WERI-Rb-1 (cell line): Measurements from ENCODE around the gene ESRRA.
"Not testable (repeated sequence)": the region's sequence is repeated elsewhere in the genome, so short reads cannot be mapped to it uniquely, and the experiment has no call there.

ENCODE experiments used
- DNase-seq: peaks from one replicate; pipeline ENCODE4 v3.0.0-alpha.2; 2020
- H3K27ac ChIP-seq: fragments of 250-450 bp; sonication (Bioruptor Pico); 2 replicates; pipeline ENCODE4 v1.5.1; 2020; ENCODE audit warnings: mild to moderate bottlenecking, moderate library complexity
- H3K27me3 ChIP-seq: fragments of 250-450 bp; sonication (Bioruptor Pico); 2 replicates; pipeline ENCODE4 v1.5.1; 2021; ENCODE audit warnings: mild to moderate bottlenecking, low read depth, moderate library complexity; ENCODE audit not compliant: insufficient read depth, severe bottlenecking
- H3K36me3 ChIP-seq: fragments of 250-450 bp; sonication (Bioruptor Pico); 2 replicates; pipeline ENCODE4 v1.5.1; 2020; ENCODE audit warnings: mild to moderate bottlenecking, moderate library complexity
- H3K4me3 ChIP-seq: 2 replicates; pipeline ENCODE4 v1.5.1; 2011; ENCODE audit warnings: low read depth, mild to moderate bottlenecking, control low read depth, low read length
- H3K9me3 ChIP-seq: fragments of 250-450 bp; sonication (Bioruptor Pico); 2 replicates; pipeline ENCODE4 v1.5.1; 2021; ENCODE audit warnings: mild to moderate bottlenecking, moderate library complexity; ENCODE audit not compliant: severe bottlenecking
- TF ChIP-seq, protein P1 (sequence below): IDR thresholded peaks from 2 replicates; pipeline ENCODE4 v1.5.1; 2011; ENCODE audit warnings: low read depth, mild to moderate bottlenecking, control low read depth, inconsistent platforms, low read length

ESRRA gene

GRCh38 chr11:64323373-64323772 lies 18.0 kb downstream of the ESRRA start:
- Histone ChIP-seq H3K27ac (peak overlapping the region; percentile 36), H3K4me3 (no peak overlapping the region), H3K27me3 (no peaks in the 10 kb centered on the region), H3K9me3 (no peaks in the 10 kb centered on the region), H3K36me3 (no peaks in the 10 kb centered on the region)
- DNase-seq, result no peak
- TF ChIP-seq, protein P1, sequence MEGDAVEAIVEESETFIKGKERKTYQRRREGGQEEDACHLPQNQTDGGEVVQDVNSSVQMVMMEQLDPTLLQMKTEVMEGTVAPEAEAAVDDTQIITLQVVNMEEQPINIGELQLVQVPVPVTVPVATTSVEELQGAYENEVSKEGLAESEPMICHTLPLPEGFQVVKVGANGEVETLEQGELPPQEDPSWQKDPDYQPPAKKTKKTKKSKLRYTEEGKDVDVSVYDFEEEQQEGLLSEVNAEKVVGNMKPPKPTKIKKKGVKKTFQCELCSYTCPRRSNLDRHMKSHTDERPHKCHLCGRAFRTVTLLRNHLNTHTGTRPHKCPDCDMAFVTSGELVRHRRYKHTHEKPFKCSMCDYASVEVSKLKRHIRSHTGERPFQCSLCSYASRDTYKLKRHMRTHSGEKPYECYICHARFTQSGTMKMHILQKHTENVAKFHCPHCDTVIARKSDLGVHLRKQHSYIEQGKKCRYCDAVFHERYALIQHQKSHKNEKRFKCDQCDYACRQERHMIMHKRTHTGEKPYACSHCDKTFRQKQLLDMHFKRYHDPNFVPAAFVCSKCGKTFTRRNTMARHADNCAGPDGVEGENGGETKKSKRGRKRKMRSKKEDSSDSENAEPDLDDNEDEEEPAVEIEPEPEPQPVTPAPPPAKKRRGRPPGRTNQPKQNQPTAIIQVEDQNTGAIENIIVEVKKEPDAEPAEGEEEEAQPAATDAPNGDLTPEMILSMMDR, result no peak

DNA sequence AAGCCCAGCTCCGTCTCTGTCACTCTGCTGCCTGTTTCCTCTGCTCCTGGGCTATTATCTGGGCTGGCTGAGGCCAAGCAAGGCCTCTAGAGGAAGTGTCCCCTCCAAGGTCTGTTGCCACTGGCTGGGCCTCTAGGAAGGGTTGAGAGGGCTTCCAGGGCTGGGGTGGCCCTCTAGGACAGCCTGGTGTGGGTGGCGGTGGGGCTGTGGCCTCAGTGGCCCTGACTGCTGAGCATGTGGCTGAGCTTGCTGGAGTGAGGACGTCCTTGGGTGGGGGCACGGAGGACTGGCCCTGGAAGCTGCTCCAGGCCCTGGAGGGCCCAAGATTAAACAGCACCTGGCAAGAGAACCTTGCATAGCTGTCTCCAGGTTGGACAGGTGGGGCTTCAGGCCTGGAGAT lies 18.7 kb downstream of the ESRRA start:
- H3K4me3 ChIP-seq, H3K36me3 ChIP-seq, H3K27me3 ChIP-seq, DNase-seq, H3K9me3 ChIP-seq: not testable (repeated sequence)
- peak overlapping the region; percentile 36 for H3K27ac ChIP-seq

DNA sequence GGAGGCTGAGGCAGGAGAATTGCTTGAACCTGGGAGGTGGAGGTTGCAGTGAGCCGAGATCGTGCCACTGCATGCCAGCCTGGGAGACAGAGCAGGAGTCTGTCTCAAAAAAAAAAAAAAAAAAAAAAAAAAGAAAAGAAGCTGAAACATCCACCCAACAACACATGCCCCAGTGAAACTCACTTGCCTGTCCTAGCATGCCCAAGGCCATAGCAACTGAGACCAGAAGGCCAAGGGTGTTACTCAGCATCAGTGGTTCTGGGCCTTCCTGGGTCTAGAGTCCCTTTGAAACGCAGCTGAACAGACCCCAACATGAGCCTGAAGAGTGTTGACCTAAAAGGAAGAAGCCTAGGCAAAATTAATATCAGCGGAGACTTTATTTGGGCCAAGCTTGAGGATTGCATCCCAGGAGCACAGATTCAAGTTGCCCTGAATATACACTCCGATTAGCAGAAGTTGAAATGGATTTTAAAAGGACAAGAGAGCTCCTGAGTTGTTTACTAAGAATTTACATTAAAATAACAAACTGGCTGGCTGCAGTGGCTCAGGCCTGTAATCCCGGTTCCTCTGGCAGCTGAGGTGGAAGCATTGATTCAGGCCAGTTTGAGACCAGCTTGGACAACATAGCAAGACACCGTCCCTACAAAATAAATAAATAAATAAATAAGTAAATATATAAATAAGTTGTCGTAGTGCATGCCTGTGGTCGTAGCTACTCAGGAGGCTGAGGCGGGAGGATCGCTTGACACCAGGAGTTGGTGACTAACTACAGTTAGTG lies 19.6 kb downstream of the ESRRA start:
- Histone ChIP-seq H3K4me3 (no peak overlapping the region), H3K27me3 (no peaks in the 10 kb centered on the region), H3K9me3 (no peaks in the 10 kb centered on the region), H3K36me3 (no peaks in the 10 kb centered on the region), H3K27ac (no peak overlapping the region)
- TF ChIP-seq, protein P1, result no peak
- DNase-seq, result no peak

DNA sequence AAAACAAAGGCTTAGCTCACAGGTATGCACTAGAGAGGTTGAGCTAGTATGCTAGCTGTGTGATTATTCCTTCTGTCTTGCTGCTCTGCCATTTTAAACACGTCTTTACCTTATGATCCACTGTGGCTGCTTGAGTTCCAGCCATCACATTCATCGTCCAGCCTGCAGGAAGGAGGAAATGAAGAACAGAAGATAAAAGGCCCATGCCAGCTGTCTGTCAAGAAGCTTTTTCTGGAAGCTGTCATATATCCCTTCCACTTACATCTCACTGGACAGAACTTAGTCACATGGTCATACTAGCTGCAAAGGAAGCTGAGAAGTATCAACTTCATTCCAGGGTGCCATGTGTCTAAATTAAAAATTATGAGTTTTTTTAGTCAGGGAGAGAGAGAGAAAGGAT lies 22.1 kb downstream of the ESRRA start:
- H3K9me3 ChIP-seq, result no peaks in the 10 kb centered on the region
- H3K4me3 ChIP-seq, result no peak overlapping the region
- H3K36me3 ChIP-seq, result no peaks in the 10 kb centered on the region
- DNase-seq, result no peak
- TF ChIP-seq, protein P1, result no peak
- no peaks in the 10 kb centered on the region for H3K27me3 ChIP-seq
- H3K27ac ChIP-seq, result no peak overlapping the region

DNA sequence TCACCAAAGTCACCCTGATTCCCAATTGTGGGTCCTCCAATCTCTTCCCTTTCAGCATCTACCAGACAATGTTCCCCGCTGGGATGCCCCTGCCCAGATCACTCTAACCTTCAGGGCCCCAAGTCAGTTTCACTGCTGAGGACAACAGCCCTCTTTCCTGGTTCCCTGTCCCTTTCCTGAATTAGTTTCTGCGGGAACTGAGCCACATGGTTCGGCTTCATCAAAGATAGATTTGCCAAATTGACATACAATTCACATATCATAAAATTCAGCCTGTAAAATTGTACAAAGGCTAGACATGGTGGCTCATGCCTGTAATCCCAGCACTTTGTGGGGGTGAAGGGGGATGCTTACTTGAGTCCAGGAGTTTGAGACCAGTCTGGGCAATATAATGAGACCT lies 22.7 kb downstream of the ESRRA start:
- TF ChIP-seq, protein P1, result no peak
- H3K27ac ChIP-seq, result no peak overlapping the region
- no peaks in the 10 kb centered on the region for H3K9me3 ChIP-seq
- H3K4me3 ChIP-seq, result no peak overlapping the region
- no peak for DNase-seq
- H3K27me3 ChIP-seq, result no peaks in the 10 kb centered on the region
- H3K36me3 ChIP-seq, result no peaks in the 10 kb centered on the region

DNA sequence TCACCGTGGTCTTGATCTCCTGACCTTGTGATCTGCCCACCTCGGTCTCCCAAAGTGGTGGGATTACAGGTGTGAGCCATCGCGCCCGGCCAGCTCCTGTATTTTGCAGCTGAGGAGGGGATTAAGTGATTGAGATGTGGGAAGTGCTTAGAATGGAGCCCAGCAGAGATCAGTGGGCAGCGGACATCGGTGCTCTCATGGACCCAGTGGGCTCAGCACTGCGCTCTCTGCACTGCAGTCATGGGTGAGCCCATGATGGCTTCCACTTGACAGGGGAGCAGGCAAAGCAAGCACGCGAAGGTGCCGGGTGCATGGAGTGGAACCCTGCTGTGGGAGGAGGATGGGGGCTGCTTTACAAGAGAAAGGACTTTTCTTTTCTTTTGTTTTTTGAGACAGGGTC lies 25.6 kb downstream of the ESRRA start:
- DNase-seq, result peak; percentile 28
- Histone ChIP-seq H3K27me3 (no peaks in the 10 kb centered on the region), H3K9me3 (no peaks in the 10 kb centered on the region), H3K27ac (peak overlapping the region; percentile 21; the same call in 1 of the 2 replicates), H3K4me3 (no peak overlapping the region), H3K36me3 (no peaks in the 10 kb centered on the region)
- TF ChIP-seq, protein P1, result no peak
